HG02852 (cell line): ENCODE results near the gene KDM1A.

Experiments used
- ATAC-seq: cut with Tn5 transposase; IDR thresholded peaks from one replicate; pipeline ENCODE4 v1.9.1; 2021; ENCODE audit warnings: mild to moderate bottlenecking, moderate library complexity; ENCODE audit not compliant: unreplicated experiment

Gene KDM1A

DNA sequence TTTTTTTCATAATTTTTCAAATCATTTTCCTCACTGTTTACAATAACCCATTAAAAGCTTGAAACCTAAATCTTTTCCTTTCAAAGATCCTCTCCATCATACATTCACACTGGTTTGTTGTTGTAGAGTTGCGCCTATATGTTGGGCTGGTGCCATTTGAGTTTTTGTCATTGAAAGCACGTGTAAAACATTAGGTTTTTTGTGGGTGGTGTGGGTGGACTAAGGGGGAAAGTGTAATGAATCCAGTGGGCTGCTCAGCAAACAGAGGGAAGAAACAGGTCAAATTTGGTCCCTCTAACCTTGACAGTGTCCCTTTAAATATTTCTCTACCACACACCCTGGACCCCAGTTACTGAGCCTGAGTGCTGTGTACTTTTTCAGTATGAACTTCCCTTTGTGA is 46.8 kb downstream of the KDM1A start:
- ATAC-seq = no peak

DNA sequence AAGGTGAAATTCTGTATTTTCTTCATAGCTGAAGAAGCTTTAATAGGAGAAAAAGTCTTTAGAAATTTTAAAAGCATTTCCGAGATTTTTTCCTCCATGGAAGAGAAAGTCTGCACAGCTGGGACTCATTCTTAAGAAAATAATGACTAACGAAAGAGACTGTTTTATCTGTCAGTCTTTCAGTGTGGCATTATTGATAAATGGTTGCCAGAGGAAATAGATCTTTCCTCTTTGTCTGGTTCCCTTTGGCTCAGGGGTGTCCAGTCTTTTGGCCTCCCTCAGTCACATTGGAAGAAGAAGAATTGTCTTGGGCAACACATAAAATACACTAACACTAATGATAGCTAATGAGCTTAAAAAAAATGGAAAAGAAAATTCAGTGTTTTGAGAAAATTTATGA is 49.9 kb downstream of the KDM1A start:
- no peak for ATAC-seq

DNA sequence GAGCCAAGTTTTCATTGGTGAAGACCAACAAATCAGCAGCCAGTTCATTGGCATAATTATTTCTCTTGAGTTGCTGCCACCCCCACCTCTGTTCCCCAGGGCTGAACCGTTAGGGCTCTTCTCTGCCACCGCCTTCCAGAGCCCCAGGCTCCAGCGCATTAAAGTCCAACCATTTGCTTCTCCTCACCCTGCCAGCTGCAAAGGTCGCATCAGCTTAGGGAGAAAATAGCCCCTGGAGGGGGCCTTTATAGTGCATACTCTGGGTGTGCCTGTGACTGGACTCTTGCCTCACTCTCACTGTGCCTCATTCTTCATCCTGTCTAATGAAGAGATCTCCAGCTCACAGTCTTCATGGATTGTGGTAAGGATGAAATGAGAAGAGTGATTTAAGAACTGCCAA is 50.4 kb downstream of the KDM1A start:
- no peak for ATAC-seq

DNA sequence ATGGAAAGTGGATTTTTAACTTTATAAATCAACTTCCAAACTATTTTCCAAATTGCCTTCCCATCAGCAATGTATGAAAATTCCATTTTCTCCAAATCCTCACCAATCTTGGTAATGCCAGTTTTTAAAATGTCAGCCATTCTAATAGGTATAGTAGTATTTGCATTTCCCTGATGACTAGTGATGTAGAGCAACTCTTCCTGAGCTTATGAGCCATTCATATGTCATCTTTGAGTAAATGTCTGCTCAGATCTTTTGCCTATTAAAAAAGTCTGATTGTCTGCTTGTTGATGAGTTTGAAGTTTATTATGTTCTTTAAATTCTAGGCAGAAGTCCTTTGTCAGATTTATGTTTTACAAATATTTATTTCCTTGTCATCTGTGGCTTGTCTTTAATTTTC is 54.7 kb downstream of the KDM1A start:
- ATAC-seq = no peak

DNA sequence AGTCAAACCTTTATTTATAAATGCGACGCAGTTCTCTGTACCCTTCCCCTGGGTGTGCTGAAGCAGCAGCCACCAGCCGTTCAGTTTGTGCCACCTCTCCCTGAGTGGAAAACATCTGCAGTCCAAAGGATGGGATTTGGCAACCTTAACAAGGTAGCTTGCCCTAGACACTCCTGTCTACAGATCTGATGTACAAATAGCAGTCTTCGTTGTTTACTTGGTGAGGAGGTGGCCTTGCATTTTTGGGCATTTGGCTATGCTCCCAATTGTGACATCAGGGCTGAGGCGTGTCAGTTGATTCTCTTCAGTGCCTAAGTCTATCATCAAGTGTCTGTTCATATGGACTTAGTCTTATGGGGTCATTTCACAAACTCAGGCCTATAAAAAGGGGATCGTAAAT is 59.8 kb downstream of the KDM1A start:
- ATAC-seq = no peak

DNA sequence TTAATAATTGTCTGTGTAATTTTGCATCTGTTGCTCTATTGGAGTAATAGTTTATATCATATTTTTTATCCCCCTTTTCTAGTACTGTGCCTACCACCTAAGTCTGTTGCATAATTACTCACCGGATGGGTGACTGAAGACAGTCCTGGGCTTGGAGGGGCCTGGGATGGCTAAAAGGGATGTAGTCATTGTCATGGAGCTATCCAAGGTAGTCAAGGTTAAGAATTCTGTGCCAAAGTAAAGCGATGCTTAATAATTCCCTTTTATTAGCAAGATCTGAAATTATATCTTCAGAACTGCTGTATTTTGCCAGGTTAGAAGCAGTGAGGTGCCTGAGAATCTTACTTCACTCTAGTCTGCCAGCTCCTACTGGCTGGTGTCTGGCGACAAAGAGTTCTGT is 61.6 kb downstream of the KDM1A start:
- ATAC-seq = no peak

DNA sequence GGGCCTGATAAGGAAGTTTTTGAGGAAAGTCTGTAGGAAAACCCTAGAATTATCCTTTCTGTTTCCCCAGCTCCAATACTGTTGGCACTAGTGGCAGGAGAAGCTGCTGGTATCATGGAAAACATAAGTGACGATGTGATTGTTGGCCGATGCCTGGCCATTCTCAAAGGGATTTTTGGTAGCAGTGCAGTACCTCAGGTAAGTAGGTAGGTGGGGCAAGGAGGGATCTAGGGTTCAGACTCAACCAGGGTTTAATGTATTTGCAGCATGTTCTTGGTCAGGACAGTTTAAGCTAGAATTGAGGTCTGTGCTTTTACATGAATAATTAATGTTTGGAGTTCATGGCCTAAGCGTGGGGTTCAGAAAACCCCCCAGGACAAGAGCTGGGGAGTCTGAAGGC is 62.1 kb downstream of the KDM1A start:
- ATAC-seq = no peak

DNA sequence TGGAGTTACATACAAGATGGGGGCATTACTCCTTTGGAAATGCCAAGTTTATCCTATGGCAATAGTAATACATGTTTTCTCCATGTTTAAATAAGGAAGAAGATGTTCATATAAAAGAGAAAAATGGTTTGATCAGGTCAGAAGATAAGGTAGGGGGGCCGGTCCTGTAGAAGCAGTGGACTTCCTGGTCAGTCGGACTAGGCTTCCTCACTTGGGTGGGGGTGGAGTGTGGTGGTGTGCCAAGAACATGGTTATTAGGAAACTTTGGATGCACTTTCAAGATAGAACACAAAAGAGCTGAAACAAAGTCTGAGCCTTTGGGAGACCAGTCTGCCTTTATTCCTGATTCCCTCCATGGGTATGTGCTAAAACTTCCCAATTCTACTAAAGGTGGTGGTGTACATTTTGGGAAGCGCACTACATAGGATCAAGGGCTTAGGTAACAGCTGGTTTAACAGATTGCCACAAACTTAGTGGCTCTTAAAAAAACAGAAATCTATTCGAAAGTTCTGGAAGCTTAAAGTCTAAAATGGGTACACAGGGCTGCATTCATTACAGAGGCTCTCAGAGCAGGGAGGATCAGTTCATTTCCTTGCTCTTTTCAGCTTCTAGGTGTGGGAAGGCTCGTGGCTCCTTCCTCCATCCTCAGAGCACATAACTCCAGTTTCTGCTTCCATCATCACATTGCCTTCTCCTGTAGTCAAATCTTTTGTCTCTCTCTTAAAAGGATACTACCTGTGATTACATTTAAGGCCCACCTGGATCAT is 64.6 kb downstream of the KDM1A start:
- ATAC-seq = no peak

DNA sequence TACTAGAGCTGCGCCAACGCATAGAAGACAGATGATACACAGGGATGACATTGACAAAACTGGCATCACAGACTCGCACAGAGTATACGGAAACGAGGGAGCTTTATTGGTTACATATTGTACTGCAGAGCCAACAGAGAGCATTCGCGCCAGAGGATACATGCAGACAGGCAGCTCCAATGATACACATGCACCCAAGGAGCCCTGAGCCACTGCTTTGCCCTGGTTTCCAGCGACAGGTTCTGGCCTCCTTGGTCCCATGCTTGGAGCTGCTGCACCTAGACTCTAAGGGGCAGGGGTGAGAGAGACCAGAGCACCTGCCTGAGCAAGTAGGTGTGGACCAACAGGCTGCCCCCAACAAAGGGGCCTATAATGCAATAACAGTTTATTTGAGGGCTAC is 65.6 kb downstream of the KDM1A start:
- no peak for ATAC-seq

DNA sequence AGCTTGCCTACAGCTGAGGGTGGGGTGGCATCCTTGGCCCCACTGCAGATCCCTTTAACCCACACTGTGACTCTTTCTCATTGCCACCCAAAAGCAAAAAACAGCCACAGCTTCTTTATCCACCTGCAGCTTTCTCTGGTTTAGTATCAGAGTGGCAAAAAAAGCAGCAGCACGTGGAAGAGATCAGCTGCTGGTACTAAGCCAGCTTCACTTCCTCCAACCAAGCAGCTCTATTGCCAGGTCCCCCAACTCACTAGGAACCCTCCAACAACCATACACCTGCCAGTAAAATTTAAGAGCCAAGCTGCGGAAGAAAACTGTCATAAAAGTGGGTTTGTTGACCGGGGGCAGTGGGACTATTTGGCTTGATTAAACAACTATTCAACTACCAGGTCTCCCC is 66.4 kb downstream of the KDM1A start:
- no peak for ATAC-seq

DNA sequence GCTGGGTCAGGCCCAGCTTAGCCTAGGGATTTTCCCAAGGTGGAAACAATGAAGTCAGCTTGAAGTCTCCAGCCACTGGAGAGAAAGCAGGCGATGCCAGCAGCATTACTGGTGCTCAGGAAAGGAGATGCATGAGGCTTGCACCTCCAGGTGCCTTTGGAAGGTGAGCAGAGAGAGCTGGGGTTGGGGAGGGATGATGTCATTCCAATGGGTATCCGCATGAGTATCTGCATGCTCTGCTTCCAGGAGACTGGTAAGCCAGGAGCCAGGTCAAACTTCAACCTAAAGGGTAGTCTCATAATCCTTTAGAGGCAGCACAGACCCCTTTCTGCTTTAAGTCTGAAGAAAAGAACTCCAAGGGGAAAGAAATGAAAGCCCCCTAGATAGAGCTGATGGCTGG is 68.8 kb downstream of the KDM1A start:
- no peak for ATAC-seq

DNA sequence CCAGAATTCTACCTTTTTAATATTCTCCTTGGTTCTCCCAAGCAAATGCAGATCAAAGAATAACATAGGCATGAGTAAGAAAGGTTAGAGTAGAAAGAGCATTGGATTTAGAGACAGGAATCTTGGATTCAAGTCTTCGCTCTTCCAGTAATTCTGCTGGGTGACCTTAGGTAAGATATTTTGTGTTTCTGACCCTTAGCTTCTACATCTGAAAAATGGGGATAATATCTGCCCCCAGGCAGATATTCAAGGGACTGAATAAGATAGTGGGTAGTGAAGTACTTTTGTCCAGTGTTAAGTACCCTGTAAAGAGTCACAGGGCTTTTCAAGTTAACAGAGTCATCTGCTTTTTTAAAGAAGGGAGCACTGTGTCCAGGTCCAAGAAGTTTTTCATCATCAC is 70.8 kb downstream of the KDM1A start:
- no peak for ATAC-seq

DNA sequence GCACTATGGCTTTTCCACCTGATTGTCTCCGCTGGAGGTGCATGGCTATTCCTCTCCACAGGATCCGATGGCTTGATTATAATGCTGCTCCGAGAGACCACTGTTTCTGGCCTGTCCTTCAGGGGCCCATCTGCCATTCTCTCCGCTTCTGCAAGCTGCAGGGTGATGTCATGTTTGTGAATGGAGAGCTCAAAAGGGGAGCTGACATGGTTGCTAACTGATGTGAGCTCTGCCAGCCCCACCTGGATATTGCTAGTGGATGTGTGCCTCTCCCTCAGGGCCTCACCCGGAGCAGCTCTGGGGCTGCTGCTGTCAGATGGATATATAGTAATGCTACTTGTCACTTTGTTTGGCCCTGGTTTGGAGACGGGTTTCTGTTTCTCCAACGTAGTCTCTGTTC is 72.3 kb downstream of the KDM1A start:
- no peak for ATAC-seq

DNA sequence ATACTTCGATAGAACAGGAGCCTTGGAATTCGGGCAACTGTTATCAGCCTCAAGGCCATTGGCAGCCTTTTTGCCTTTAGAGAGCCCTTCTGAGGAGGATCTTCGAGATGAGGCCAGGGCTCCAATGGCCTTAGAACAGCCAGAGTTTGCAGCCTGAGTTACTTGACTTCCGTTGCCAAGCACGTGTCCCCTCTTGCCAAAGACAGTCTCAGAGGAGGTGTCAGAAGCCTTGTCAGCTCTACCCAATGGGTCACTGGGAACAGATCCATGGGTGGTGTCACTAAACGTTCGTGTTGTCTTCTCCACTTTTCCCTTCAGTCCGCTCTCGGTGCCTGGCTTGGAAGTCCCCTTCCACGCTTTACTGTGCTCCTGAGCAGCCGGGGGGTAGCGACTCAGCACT is 73.2 kb downstream of the KDM1A start:
- no peak for ATAC-seq

DNA sequence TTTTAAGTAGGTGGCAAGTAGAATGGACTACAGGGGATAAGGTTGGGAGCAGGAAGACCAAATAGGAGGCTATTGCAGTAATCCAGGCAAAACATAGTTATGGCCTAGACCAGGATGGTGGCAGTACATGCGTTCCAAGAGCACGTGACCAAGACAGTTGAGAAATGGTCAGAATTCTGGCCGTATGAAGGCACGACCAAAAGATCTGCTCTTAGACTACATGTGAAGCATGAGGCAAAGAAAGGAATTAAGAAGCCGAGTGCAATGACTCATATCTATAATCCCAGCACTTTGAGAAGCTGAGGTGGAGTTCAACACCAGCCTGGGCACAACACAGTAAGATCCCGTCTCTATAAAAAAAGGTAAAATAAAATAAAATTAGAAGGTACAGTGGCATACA is 78.0 kb downstream of the KDM1A start:
- no peak for ATAC-seq

DNA sequence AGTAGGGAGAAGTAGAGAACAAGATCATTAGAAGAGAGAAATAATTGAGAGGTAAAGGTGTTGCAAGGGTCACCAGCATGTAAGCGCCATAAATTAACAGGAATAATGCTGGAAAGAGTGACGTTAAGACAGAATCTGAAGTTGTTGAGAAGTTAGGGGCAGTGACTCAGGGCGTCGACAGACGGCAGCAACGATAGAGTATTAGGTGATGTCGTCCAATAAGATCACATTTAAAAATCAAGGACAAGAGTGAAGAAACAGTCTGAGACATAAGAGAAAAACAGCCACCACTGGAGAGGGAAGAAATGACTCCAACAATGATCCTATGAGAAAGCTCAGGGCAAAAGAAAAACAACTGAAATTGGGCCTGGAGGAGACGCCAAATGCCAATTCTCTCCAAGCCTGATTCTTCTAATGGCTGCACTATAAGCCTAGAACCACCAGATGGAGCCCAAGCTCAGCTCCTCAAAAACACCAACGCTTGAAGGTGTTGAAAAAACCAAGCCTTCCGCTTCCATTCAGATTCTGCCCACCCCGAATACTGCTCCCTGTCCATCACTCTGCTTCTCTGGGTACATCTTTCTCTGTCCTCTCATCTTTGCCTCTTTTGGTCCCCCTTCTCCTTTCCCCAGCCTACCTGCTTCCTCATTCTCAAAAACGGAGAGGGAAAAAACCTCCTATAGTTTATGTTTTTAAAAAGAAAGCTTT is 79.3 kb downstream of the KDM1A start:
- ATAC-seq = no peak

DNA sequence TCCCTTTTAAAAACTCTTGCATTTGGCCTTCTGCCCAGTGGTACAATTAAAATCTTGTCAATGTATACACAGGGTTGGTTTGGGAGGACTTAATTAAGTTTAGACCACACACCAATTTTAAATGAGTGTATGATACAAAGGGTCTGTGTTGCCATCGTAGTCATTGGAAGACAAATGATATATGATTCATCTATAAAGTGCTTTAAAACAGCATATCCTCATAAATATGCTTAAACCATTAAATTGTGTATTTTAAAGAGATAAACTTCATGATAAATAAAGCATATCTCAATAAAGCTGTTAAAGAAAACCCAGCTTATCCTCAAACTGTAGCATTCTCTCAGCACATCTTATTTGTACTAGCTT is 79.9 kb downstream of the KDM1A start:
- no peak for ATAC-seq

DNA sequence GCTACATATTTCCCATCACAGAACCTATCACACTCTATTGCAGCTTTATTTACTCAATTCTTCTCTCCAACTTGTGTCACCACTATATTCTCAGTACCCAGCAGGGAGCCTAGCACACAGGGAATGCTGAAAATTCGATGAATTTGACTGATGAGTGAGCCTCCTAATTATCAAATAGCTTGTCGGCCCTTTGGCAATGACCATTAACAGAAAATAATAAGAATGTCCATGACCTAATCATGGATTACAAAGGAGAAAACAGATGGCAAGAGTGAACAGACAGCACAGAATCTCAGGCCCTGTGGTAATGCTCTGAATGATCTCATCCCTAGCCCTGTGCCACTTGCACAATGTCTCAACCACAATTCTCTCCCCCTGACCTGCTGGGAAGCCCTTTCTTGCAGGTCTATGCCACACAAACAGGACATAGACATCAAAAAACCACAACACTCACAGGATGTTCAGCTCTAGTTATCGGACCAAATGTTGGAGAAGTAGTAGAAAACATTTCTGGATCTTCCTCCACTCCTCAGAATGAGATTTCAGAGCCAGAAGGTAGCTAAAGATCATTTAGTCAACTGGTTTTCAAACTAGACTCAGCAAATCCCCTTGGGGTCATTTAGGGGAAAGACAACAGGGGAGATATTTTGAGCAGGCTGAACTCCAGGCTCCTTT is 80.9 kb downstream of the KDM1A start:
- no peak for ATAC-seq

DNA sequence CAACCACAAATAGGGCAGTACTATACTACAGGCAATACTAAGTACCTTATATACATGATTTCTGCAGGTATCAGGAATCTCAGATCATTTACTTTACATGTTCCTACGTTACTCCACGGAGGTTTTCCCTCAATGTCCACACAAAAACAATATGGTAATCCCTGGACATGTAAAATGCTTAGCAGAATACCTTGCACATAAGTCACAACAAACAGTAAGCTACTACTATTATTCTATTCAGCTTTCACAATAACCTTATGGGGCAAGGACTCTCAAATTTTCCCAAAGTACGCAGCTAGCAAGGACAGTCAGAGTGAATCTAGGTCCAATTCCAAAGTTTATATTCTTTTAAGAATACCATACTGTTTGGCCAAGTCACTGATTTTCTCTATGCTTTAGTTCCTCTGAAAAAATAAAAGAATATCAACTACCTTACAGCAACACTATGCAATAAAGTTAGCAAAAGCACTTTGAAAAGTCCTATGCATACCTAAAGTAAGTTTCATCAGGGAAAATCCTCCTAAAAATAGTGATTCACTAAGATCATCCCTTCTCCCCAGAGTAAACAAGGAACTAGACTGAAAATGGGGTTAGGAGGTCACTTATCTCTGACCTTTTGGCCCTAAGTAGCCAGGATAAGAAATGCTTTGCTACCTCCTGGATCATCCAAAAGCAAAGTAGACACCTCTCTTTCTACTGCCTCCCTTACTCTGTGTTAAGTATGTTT is 82.0 kb downstream of the KDM1A start:
- no peak for ATAC-seq

DNA sequence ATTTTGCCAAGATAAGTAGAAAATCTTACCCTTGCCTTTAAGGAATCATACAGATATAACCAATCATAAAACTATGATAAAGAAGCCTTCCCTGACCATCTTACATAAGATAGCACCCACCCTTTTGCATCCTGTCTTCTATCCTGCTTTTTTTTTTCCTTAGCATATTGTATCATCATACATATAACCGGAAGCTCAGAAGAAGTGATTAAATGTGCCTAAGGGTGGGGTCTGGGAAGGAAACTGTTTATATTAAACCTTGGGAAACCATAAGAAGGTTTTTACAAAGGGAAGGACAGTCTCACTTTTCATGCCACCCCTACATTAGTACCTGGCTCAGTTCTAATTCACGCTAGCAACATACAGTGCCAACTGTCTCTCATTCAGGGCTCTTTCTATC is 82.6 kb downstream of the KDM1A start:
- ATAC-seq = no peak

DNA sequence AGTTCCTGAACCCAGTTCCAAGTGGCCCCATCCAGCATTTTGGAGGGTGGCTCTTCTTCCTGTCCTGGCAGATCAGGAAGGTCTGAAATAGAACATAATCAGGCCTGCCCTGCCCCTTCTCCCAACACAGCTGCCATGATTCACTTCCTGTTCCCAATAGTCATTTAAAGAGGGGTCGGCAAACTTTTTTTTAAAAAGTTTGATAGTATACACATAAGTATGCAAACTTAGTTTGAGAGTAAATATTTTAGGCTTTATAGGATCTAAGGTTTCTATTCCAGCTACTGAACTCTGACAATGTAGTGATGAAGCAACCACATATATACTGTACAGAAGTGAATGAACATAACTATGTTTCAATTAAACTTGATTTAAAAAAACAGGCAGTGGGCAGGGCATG is 83.0 kb downstream of the KDM1A start:
- no peak for ATAC-seq
